Muscle of back (tissue), 10 donors: ENCODE measurements around the gene ADPRM. TPM values are rescaled to one million over a fixed set of nuclear protein-coding genes. Genes with fewer than 3 reads are reported as not detected.

Source experiments
- polyA plus RNA-seq, 10 donors: library from polyadenylated mRNA; unstranded; fragments of 120-200 nt; gene quantifications; one replicate each; pipeline ENCODE4 v1.2.1, GENCODE V29; 2013; ENCODE audit not compliant: insufficient read length in 10 of 10

Gene ADPRM
- polyA plus RNA-seq, 10 donors: 15.8 to 21.5 (median 17.9) TPM

Other genes starting within 250 kb of the ADPRM start
- under 1 TPM; 0.14 to 0.54 (median 0.32) TPM for gene MYH4, start 228.0 kb upstream of the ADPRM start, polyA plus RNA-seq
- gene MYH1, start 179.1 kb upstream of the ADPRM start, polyA plus RNA-seq: 10 to 100 TPM in 9 of 10 donors, 1 to 10 TPM in 1; 5.4 to 40.2 (median 14.4) TPM
- 100 to 1,000 TPM in 2 of 10 donors, 10 to 100 TPM in 8; 16.1 to 124 (median 79.2) TPM for gene MYH2, start 147.9 kb upstream of the ADPRM start, polyA plus RNA-seq
- gene MYH3, start 40.3 kb upstream of the ADPRM start, polyA plus RNA-seq: over 10,000 TPM in 9 of 10 donors, 1,000 to 10,000 TPM in 1; 7,808 to 15,984 (median 12,274) TPM
- 10 to 100 TPM; 22.9 to 28.0 (median 26.2) TPM for gene SCO1, start 61 bp upstream of the ADPRM start, polyA plus RNA-seq
- gene TMEM220, start 32.4 kb downstream of the ADPRM start, polyA plus RNA-seq: 10 to 100 TPM in 4 of 10 donors, 1 to 10 TPM in 6; 5.3 to 13.1 (median 9.4) TPM
- gene TMEM238L, start 106.5 kb downstream of the ADPRM start, polyA plus RNA-seq: under 1 TPM in 4 of 10 donors, not detected in 6; 0.16 to 0.22 (median 0.17) TPM
- gene PIRT, start 140.5 kb downstream of the ADPRM start, polyA plus RNA-seq: under 1 TPM in 7 of 10 donors, not detected in 3; 0.04 to 0.17 (median 0.08) TPM